ENCODE results near the gene TMEM185A. TPM values are rescaled to one million over a fixed set of nuclear protein-coding genes. Genes with fewer than 3 reads are reported as not detected.
"Not testable (repeated sequence)": the region's sequence is repeated elsewhere in the genome, so short reads cannot be mapped to it uniquely, and the experiment has no call there.

The TMEM185A gene
- total RNA-seq, 2 donors from 2014 or later, result 18.4 to 53.2 TPM

GRCh38 chrX:149611623-149612175 is 19.9 kb downstream of the TMEM185A start:
- Histone ChIP-seq H3K4me1 (replicated peaks) (no peaks in the 10 kb centered on the region), H3K36me3 (no peaks in the 10 kb centered on the region), H3K27me3 (replicated peaks; ENCODE audit: insufficient read depth) (no peaks in the 10 kb centered on the region), H3K9me3 (no peaks in the 10 kb centered on the region), H3K4me3 (no peak overlapping the region), H3K27ac (no peak overlapping the region)
- intact Hi-C loops (cut with DNase I), result no loop called here
- WGBS, result 100% methylated on average over 1 of the region's 1 CpG
- no peak for TF ChIP-seq POLR2AphosphoS5 (IDR thresholded peaks at IDR 0.05)
- no peak for DNase-seq (ENCODE audit: low spot score)

- DNase-seq (ENCODE audit: low spot score), result no peak
- H3K36me3 ChIP-seq, result no peaks in the 10 kb centered on the region
- no peaks in the 10 kb centered on the region for H3K9me3 ChIP-seq
- H3K4me1 ChIP-seq (replicated peaks), result no peaks in the 10 kb centered on the region
- intact Hi-C loops (cut with DNase I), result no loop called here
- WGBS, result 80% methylated on average over 5 of the region's 5 CpGs
- no peaks in the 10 kb centered on the region for H3K27me3 ChIP-seq (replicated peaks; ENCODE audit: insufficient read depth)
- no peak overlapping the region for H3K4me3 ChIP-seq
- no peak overlapping the region for H3K27ac ChIP-seq
- TF ChIP-seq CTCF (IDR thresholded peaks at IDR 0.05) (no peak), POLR2AphosphoS5 (IDR thresholded peaks at IDR 0.05) (no peak), POLR2A (IDR thresholded peaks at IDR 0.05) (no peak)
Observed at GRCh38 chrX:149610511-149610910, 21.1 kb downstream of the TMEM185A start.

GRCh38 chrX:149607699-149608098 is 23.9 kb downstream of the TMEM185A start:
- Histone ChIP-seq H3K36me3 (no peaks in the 10 kb centered on the region), H3K4me1 (replicated peaks) (no peaks in the 10 kb centered on the region), H3K27me3 (replicated peaks; ENCODE audit: insufficient read depth) (no peaks in the 10 kb centered on the region), H3K9me3 (no peaks in the 10 kb centered on the region), H3K27ac (no peak overlapping the region), H3K4me3 (no peak overlapping the region)
- no peak for TF ChIP-seq POLR2A (IDR thresholded peaks at IDR 0.05)
- TF ChIP-seq CTCF (IDR thresholded peaks at IDR 0.05), result no peak
- no peak for TF ChIP-seq POLR2AphosphoS5 (IDR thresholded peaks at IDR 0.05)
- intact Hi-C loops (cut with DNase I), result no loop called here
- DNase-seq (ENCODE audit: low spot score), result no peak

- H3K9me3 ChIP-seq; DNase-seq (ENCODE audit: low spot score); intact Hi-C loops (cut with DNase I); H3K27ac ChIP-seq; H3K36me3 ChIP-seq; H3K4me1 ChIP-seq (replicated peaks); H3K4me3 ChIP-seq; H3K27me3 ChIP-seq (replicated peaks; ENCODE audit: insufficient read depth): not testable (repeated sequence)
- WGBS, result 93% methylated on average over 6 of the region's 7 CpGs
Observed at GRCh38 chrX:149605248-149605885, 26.2 kb downstream of the TMEM185A start.

GRCh38 chrX:149598603-149599002 is 33.0 kb downstream of the TMEM185A start:
- H3K4me3 ChIP-seq; DNase-seq (ENCODE audit: low spot score): not testable (repeated sequence)
- 60% methylated on average over 3 of the region's 11 CpGs for WGBS

GRCh38 chrX:149595943-149596342 is 35.6 kb downstream of the TMEM185A start:
- DNase-seq (ENCODE audit: low spot score); H3K27ac ChIP-seq; H3K9me3 ChIP-seq; H3K4me3 ChIP-seq; H3K4me1 ChIP-seq (replicated peaks); H3K36me3 ChIP-seq; H3K27me3 ChIP-seq (replicated peaks; ENCODE audit: insufficient read depth); intact Hi-C loops (cut with DNase I): not testable (repeated sequence)
- WGBS, result no CpG with 5 or more reads among the region's 7 CpGs

More at GRCh38 chrX:149598603-149599002, 33.0 kb downstream of the TMEM185A start:
- H3K4me1 ChIP-seq (replicated peaks); H3K36me3 ChIP-seq; H3K9me3 ChIP-seq; H3K27ac ChIP-seq; H3K27me3 ChIP-seq (replicated peaks; ENCODE audit: insufficient read depth); intact Hi-C loops (cut with DNase I): not testable (repeated sequence)

GRCh38 chrX:149595214-149595613 is 36.4 kb downstream of the TMEM185A start, which contains the start of gene HSFX2:
Gene HSFX2 (minus strand): TSS chrX:149595314. CDS start chrX:149594700, 614 bp downstream.
- H3K4me3 ChIP-seq; H3K9me3 ChIP-seq; H3K27me3 ChIP-seq (replicated peaks; ENCODE audit: insufficient read depth); H3K36me3 ChIP-seq; H3K4me1 ChIP-seq (replicated peaks); intact Hi-C loops (cut with DNase I); DNase-seq (ENCODE audit: low spot score); H3K27ac ChIP-seq: not testable (repeated sequence)
- no CpG with 5 or more reads among the region's 17 CpGs for WGBS

GRCh38 chrX:149590993-149591392 is 40.6 kb downstream of the TMEM185A start:
- H3K9me3 ChIP-seq; H3K27me3 ChIP-seq (replicated peaks; ENCODE audit: insufficient read depth); H3K36me3 ChIP-seq; H3K4me1 ChIP-seq (replicated peaks); DNase-seq (ENCODE audit: low spot score); H3K4me3 ChIP-seq; H3K27ac ChIP-seq; intact Hi-C loops (cut with DNase I): not testable (repeated sequence)
- WGBS, result no CpG with 5 or more reads among the region's 7 CpGs

GRCh38 chrX:149587359-149587758 is 44.2 kb downstream of the TMEM185A start, which contains the start of gene MAGEA9B:
Gene MAGEA9B (minus strand): TSS chrX:149587459. CDS start chrX:149583179, 4,280 bp downstream.
- H3K9me3 ChIP-seq; H3K4me3 ChIP-seq; H3K27ac ChIP-seq; H3K4me1 ChIP-seq (replicated peaks); DNase-seq (ENCODE audit: low spot score); intact Hi-C loops (cut with DNase I); H3K27me3 ChIP-seq (replicated peaks; ENCODE audit: insufficient read depth); H3K36me3 ChIP-seq: not testable (repeated sequence)
- WGBS, result no CpG with 5 or more reads among the region's 12 CpGs

- H3K27ac ChIP-seq; intact Hi-C loops (cut with DNase I); H3K27me3 ChIP-seq (replicated peaks; ENCODE audit: insufficient read depth); H3K36me3 ChIP-seq; H3K9me3 ChIP-seq; H3K4me1 ChIP-seq (replicated peaks); DNase-seq (ENCODE audit: low spot score); H3K4me3 ChIP-seq: not testable (repeated sequence)
- no CpG with 5 or more reads among the region's 17 CpGs for WGBS
Observed at GRCh38 chrX:149585631-149586030, 46.0 kb downstream of the TMEM185A start.

All from prostate gland (tissue), 2 donors.